Cardiac fibroblast (primary cell): ENCODE measurements around the gene SLC23A2.

ENCODE experiments used
- DNase-seq, 2 donors: peaks; one replicate each; pipeline versions ENCODE4 v3.0.0 to v3.0.0-alpha.2; 2010; ENCODE audit warnings: low read depth in 2 of 2
- H3K4me3 ChIP-seq, 2 donors: replicated peaks in 1 of 2; 1 replicate in 1 of 2; 2 replicates in 1 of 2; pipeline ENCODE4 v1.5.1; 2011; ENCODE audit warnings: low read depth in 2 of 2, low read length in 2 of 2, mild to moderate bottlenecking in 2 of 2, moderate library complexity in 1 of 2
- CTCF ChIP-seq: IDR thresholded peaks from one replicate; pipeline ENCODE4 v1.5.1; 2011; ENCODE audit warnings: low read depth, mild to moderate bottlenecking, low read length, inconsistent platforms

Gene SLC23A2

GRCh38 chr20:4953881-4954280 lies 47.4 kb downstream of the SLC23A2 start:
- H3K4me3 ChIP-seq, result no peak overlapping the region
- no peak for TF ChIP-seq CTCF
- DNase-seq, result peak in 1 of 2 donors; percentile 29

GRCh38 chr20:4952229-4952628 lies 49.1 kb downstream of the SLC23A2 start:
- no peak for DNase-seq
- H3K4me3 ChIP-seq, result no peak overlapping the region
- TF ChIP-seq CTCF, result no peak

GRCh38 chr20:4951299-4951698 lies 50.0 kb downstream of the SLC23A2 start:
- peak; percentile 86 to 88 for DNase-seq
- TF ChIP-seq CTCF, result no peak
- H3K4me3 ChIP-seq, result no peak overlapping the region

GRCh38 chr20:4950841-4951240 lies 50.5 kb downstream of the SLC23A2 start:
- no peak for TF ChIP-seq CTCF
- DNase-seq, result no peak
- no peak overlapping the region for H3K4me3 ChIP-seq

GRCh38 chr20:4950437-4950836 lies 50.9 kb downstream of the SLC23A2 start:
- no peak for TF ChIP-seq CTCF

GRCh38 chr20:4949833-4950178 lies 51.5 kb downstream of the SLC23A2 start:
- H3K4me3 ChIP-seq, result no peak overlapping the region
- TF ChIP-seq CTCF, result peak; percentile 52
- peak; percentile 56 to 66 for DNase-seq

More at GRCh38 chr20:4950437-4950836, 50.9 kb downstream of the SLC23A2 start:
- H3K4me3 ChIP-seq, result no peak overlapping the region
- no peak for DNase-seq

GRCh38 chr20:4947817-4948559 lies 53.3 kb downstream of the SLC23A2 start:
- no peak for TF ChIP-seq CTCF
- no peak overlapping the region for H3K4me3 ChIP-seq
- DNase-seq, result no peak
